Measurements from ENCODE around the gene PIAS1.
A peak's percentile ranks its signal among the peaks of the same experiment; 100 is the strongest.
"Not testable (repeated sequence)": the region's sequence is repeated elsewhere in the genome, so short reads cannot be mapped to it uniquely, and the experiment has no call there.

Gene PIAS1

GRCh38 chr15:68045289-68046265 is 8.5 kb upstream of the PIAS1 start:
- DNase-seq (ENCODE audit: insufficient read length, low spot score) (no peak), FAIRE-seq (no peak)
- no peak for TF ChIP-seq POLR2A (IDR thresholded peaks at IDR 0.05; ENCODE audit: low read depth, low read length)

- TF ChIP-seq POLR2A (IDR thresholded peaks at IDR 0.05; ENCODE audit: low read depth, low read length), result no peak
- no peak for FAIRE-seq
- DNase-seq (ENCODE audit: insufficient read length, low spot score), result no peak
These were observed 6.3 kb upstream of the PIAS1 start for GRCh38 chr15:68047826-68048225.

GRCh38 chr15:68051109-68051508 is 3.0 kb upstream of the PIAS1 start:
- no peak for TF ChIP-seq POLR2A (IDR thresholded peaks at IDR 0.05; ENCODE audit: low read depth, low read length)
- FAIRE-seq, result no peak
- no peak for DNase-seq (ENCODE audit: insufficient read length, low spot score)

- no peak for DNase-seq (ENCODE audit: insufficient read length, low spot score)
- no peak for TF ChIP-seq POLR2A (IDR thresholded peaks at IDR 0.05; ENCODE audit: low read depth, low read length)
- FAIRE-seq, result no peak
These were observed 2.2 kb upstream of the PIAS1 start for GRCh38 chr15:68051907-68052306.

GRCh38 chr15:68052431-68052830 is 1.7 kb upstream of the PIAS1 start:
- no peak for TF ChIP-seq POLR2A (IDR thresholded peaks at IDR 0.05; ENCODE audit: low read depth, low read length)
- no peak for FAIRE-seq
- DNase-seq (ENCODE audit: insufficient read length, low spot score), result no peak

GRCh38 chr15:68053001-68053400 is 1.1 kb upstream of the PIAS1 start:
- no peak for TF ChIP-seq POLR2A (IDR thresholded peaks at IDR 0.05; ENCODE audit: low read depth, low read length)
- DNase-seq (ENCODE audit: insufficient read length, low spot score) (no peak), FAIRE-seq (no peak)

GRCh38 chr15:68054628-68055223 is 611 bp downstream of the PIAS1 start:
- FAIRE-seq (no peak), DNase-seq (ENCODE audit: insufficient read length, low spot score) (peak; percentile 22)
- TF ChIP-seq POLR2A (IDR thresholded peaks at IDR 0.05; ENCODE audit: low read depth, low read length), result no peak

- TF ChIP-seq POLR2A (IDR thresholded peaks at IDR 0.05; ENCODE audit: low read depth, low read length), result no peak
- peak; percentile 38 for FAIRE-seq
- DNase-seq (ENCODE audit: insufficient read length, low spot score), result peak; percentile 19
These were observed 1.1 kb downstream of the PIAS1 start for GRCh38 chr15:68055224-68055705.

- DNase-seq (ENCODE audit: insufficient read length, low spot score) (no peak), FAIRE-seq (no peak)
- TF ChIP-seq POLR2A (IDR thresholded peaks at IDR 0.05; ENCODE audit: low read depth, low read length), result no peak
These were observed 2.2 kb downstream of the PIAS1 start for GRCh38 chr15:68056097-68056865.

- FAIRE-seq (no peak), DNase-seq (ENCODE audit: insufficient read length, low spot score) (no peak)
- TF ChIP-seq POLR2A (IDR thresholded peaks at IDR 0.05; ENCODE audit: low read depth, low read length), result no peak
These were observed 2.9 kb downstream of the PIAS1 start for GRCh38 chr15:68057034-68057433.

GRCh38 chr15:68057758-68058157 is 3.6 kb downstream of the PIAS1 start:
- TF ChIP-seq POLR2A (IDR thresholded peaks at IDR 0.05; ENCODE audit: low read depth, low read length), result no peak
- no peak for DNase-seq (ENCODE audit: insufficient read length, low spot score)
- no peak for FAIRE-seq

GRCh38 chr15:68058970-68059369 is 4.9 kb downstream of the PIAS1 start:
- FAIRE-seq; DNase-seq (ENCODE audit: insufficient read length, low spot score): not testable (repeated sequence)

GRCh38 chr15:68059630-68060029 is 5.5 kb downstream of the PIAS1 start:
- DNase-seq (ENCODE audit: insufficient read length, low spot score) (no peak), FAIRE-seq (no peak)
- TF ChIP-seq POLR2A (IDR thresholded peaks at IDR 0.05; ENCODE audit: low read depth, low read length), result no peak

GRCh38 chr15:68061171-68061570 is 7.1 kb downstream of the PIAS1 start:
- no peak for FAIRE-seq
- no peak for TF ChIP-seq POLR2A (IDR thresholded peaks at IDR 0.05; ENCODE audit: low read depth, low read length)
- no peak for DNase-seq (ENCODE audit: insufficient read length, low spot score)

Measured in H54 (cell line).